ENCODE results near the gene EXOC3L4.

EXOC3L4 gene

DNA sequence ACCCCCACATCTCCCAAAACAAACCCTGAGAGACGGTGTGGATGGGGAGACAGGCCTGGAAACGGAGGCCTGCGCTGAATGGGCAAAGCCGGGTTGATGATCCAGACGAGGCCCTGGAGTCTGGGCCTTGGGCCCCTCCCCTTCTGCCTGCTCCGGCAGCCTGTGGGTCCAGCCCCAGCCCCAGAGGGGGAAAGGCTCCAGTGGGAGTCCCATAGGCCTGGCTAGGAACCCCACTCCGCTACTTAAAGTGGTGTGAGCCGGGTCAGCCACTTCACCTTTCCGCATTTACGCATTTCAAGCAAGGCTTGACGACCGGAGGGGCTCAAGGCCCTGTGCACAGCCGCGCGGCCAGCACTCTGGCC is 28.0 kb downstream of the EXOC3L4 start:
- H3K27ac ChIP-seq: no peak overlapping the region

DNA sequence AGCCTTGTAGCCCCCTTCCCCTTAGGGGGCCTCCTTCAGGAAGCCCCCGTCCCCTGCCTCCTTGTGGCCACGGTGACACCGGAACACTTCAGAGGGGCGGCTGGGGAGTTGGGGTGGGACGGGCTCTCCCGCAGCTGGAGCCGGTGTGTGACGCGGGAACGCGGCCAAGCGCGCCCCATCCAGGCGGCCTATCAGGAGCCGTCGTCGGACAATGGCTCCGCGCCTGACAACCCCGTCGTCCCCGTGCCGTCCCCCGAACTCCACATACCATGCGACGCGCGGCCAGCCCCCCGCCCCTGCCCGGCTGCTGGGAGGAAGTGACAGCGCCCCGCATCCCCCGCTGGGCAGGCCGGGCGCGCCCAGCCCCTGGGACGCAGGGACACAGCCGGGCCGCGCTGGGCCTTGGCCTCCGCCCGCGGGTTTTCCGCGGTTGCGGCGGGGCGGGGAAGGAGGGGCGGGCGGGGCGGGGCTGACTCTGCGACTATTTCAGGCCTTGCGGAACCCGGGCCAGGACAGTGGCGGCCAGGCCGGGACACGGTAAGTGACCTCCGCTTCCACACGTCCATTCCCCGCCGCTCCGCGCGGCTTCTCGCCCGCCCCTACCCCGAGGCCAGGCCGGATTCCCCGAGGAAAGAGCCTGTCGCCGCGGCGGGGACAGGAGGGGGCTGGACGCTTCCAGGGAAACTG is 28.6 kb downstream of the EXOC3L4 start, which contains the start of gene TNFAIP2:
TSS of gene TNFAIP2 (plus strand) at position 515 of the 687 bp plus-strand sequence. CDS start 2,997 bp downstream, outside the sequence.
- no peak within 1 kb of the TSS for H3K27ac ChIP-seq

More for the DNA sequence above, 28.0 kb downstream of the EXOC3L4 start:
- TF ChIP-seq, protein P1, sequence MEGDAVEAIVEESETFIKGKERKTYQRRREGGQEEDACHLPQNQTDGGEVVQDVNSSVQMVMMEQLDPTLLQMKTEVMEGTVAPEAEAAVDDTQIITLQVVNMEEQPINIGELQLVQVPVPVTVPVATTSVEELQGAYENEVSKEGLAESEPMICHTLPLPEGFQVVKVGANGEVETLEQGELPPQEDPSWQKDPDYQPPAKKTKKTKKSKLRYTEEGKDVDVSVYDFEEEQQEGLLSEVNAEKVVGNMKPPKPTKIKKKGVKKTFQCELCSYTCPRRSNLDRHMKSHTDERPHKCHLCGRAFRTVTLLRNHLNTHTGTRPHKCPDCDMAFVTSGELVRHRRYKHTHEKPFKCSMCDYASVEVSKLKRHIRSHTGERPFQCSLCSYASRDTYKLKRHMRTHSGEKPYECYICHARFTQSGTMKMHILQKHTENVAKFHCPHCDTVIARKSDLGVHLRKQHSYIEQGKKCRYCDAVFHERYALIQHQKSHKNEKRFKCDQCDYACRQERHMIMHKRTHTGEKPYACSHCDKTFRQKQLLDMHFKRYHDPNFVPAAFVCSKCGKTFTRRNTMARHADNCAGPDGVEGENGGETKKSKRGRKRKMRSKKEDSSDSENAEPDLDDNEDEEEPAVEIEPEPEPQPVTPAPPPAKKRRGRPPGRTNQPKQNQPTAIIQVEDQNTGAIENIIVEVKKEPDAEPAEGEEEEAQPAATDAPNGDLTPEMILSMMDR (IDR thresholded peaks at IDR 0.05): no peak
- TF ChIP-seq ZFX (IDR thresholded peaks at IDR 0.05; ENCODE audit: borderline replicate concordance): no peak

DNA sequence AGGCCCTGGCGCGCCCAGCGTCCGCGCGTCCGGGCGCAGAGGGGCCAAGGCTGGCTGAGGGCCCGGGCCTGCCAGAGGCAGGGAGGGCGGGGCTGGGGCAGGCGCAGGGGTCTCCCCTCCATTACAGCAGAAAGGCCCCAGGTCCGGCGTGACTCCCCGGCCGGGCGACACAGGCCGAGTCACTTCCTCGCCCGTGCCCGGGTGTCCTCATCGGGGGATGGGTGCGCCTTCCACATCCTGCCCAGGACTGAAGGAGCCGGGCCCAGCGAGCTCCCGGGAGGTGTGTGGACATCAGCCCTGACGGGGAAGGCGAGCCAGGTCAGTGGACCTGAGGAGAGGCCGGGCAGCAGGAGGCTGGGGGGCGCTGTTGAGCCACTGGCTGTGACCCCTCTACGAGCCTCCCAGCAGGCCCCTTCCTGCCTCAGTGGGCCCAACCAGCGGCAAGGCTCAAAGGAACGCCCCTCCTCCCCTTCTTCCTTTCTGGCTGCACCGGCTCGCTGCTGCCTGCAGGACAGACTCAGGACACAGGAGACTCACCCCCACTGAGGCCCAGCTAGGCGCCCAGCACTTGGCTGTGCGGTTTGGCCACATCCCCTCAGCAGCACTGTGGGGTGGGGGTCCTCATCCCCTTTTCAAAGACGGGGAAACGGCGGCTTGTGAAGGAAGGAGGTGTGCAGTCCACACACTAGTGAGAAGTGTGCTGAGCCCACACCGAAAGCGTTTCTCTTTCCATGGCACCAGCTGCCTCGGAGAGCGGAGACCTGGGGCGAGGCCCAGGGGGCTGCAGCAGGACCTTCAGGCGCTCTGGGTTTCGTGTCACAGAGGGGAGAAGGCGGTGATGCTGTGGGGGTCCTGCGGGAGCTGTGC is 29.3 kb downstream of the EXOC3L4 start:
- H3K27ac ChIP-seq: no peak overlapping the region
- no peak for TF ChIP-seq ZFX (IDR thresholded peaks at IDR 0.05; ENCODE audit: borderline replicate concordance)
- TF ChIP-seq, protein P1 (IDR thresholded peaks at IDR 0.05): peak; percentile 70

More for the DNA sequence above, 28.6 kb downstream of the EXOC3L4 start, which contains the start of gene TNFAIP2:
- TF ChIP-seq, protein P1 (IDR thresholded peaks at IDR 0.05): no peak
- TF ChIP-seq ZFX (IDR thresholded peaks at IDR 0.05; ENCODE audit: borderline replicate concordance): no peak

DNA sequence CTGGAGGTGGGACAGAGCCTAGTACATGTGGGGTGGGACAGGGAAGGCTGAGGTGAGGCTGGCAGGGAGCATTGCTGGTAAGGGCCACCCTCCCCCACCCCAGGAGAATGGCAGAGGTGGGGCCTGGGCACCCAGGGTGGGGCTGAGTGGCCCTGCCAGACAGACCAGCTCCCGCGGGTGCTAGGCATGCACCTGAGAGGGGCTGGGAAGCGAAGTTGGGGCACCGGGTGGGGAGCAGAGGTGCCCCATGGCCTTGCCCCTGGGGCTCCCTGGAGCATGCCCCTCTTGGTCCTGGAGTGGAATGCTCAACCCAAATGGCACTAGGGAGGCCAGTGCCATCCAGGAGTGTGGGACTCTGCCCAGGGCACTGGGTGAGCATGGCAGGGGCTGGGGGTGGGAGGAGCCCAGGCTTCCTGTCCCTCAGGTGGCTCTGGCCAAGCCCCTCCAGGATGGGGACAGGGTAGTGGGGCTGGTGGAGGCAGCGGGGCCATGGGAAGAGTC is 30.0 kb downstream of the EXOC3L4 start:
- H3K27ac ChIP-seq: no peak overlapping the region
- TF ChIP-seq, protein P1 (IDR thresholded peaks at IDR 0.05): no peak

DNA sequence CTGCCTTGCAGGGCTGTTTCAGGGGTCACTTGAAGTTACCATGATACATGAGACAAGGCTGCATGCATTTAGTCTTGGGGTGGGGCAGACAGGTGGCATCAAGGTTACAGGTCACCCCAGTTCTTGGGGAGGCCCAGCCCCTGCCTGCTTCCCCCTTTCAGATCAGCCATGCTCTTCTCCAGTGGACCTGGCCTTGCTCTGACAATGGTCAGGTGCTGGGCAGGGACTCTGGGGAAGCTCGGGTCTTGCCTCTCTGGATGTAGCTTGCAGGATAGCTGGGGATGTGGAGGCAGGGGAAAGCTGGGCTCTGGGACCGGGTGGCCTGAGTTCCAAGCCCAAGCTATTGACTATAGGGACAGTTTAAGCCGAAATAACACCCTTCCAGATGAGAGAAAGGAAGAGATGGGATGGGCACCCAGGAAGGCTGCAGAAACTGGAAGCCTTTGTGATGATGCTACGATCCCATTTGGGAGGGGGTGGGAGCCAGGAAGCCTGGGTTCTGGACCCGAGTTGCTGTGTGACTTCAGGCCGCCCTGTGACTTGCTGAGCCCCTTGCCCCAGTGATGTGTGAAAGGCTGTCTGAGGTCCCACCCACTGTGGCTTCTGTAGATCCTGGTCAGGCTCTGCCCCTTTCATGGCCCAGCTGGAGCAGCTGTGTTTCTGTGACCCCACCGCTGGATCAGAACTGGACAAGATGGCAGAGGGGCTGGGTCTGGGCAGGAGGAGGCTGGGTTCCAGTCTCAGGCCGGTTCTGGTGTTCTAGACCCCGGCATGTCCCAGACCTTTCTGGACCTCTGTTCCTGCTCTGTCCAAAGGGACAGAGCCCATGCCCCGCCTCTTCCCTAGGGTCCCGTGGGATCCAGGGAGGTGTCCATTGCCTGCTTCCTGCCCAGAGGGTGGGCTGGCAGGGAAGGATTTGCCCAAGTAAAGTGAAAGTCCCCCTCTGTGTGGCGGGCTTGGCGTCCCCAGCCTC is 30.9 kb downstream of the EXOC3L4 start:
- H3K27ac ChIP-seq: no peak overlapping the region
- no peak for TF ChIP-seq ZFX (IDR thresholded peaks at IDR 0.05; ENCODE audit: borderline replicate concordance)
- TF ChIP-seq, protein P1 (IDR thresholded peaks at IDR 0.05): no peak

DNA sequence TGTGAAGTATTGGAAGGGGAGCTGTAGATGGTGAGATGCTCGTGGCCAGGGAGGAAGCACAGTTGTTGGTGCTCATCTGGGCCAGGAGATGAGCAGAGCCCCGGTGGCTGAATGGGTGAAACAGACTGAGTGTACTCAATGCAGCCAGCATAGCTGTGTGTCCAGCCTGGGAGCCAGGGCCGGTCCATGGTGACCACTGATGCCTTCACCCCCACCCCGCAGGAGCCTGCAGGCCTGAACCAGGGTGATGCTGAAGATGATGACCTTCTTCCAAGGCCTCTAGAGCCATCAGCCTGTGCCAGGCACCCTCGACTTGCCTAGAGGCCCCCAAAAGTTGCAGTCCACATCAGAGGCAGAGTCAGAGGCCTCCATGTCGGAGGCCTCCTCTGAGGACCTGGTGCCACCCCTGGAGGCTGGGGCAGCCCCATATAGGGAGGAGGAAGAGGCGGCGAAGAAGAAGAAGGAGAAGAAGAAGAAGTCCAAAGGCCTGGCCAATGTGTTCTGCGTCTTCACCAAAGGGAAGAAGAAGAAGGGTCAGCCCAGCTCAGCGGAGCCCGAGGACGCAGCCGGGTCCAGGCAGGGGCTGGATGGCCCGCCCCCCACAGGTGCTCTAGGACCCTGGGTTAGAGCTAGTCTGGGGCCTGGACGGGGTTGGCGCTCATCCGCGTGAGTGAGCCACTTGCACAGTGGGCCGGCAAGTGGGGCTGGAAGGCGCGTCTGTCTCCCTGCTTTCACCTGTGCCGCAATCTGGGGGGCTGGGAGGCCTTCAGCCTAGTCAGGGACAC is 31.8 kb downstream of the EXOC3L4 start:
- peak overlapping the region; percentile 47 for H3K27ac ChIP-seq
- TF ChIP-seq, protein P1 (IDR thresholded peaks at IDR 0.05): no peak
- TF ChIP-seq ZFX (IDR thresholded peaks at IDR 0.05; ENCODE audit: borderline replicate concordance): no peak
